ENCODE measurements around the gene MLLT10. TPM values are rescaled to one million over a fixed set of nuclear protein-coding genes. Genes with fewer than 3 reads are reported as not detected.
A peak's percentile ranks its signal among the peaks of the same experiment; 100 is the strongest.

The MLLT10 gene
- total and polyA plus RNA-seq, 12 donors, result 15.8 to 49.1 (median 29.8) TPM

GRCh38 chr10:21529032-21529910 lies 4.8 kb upstream of the MLLT10 start:
- WGBS, 4 donors, result 68 to 77% (median 73%) methylated on average over 9 of the region's 9 CpGs
- Histone ChIP-seq H3K9me3 (replicated peaks in 1 of 3) (no peaks in the 10 kb centered on the region), H3K36me3 (replicated peaks in 1 of 2) (no peaks in the 10 kb centered on the region), H3K4me1 (replicated peaks in 1 of 2) (peaks cover 9 to 34% of the 10 kb centered on the region in 2 donors), H3K4me3 (peak overlapping the region in 1 of 4 donors; percentile 70), H3K27ac (peak overlapping the region; percentile 60 to 99 (median 98)), H3K27me3 (no peaks in the 10 kb centered on the region)
- DNase-seq, result peak in 1 of 7 donors; percentile 41
- intact Hi-C loops (cut with DNase I), result no loop called here
- TF ChIP-seq CTCF (IDR thresholded peaks at IDR 0.05) (no peak), POLR2A (IDR thresholded peaks at IDR 0.05) (no peak)

GRCh38 chr10:21530168-21530567 lies 3.9 kb upstream of the MLLT10 start:
- TF ChIP-seq POLR2A (IDR thresholded peaks at IDR 0.05) (no peak), CTCF (IDR thresholded peaks at IDR 0.05) (no peak)
- WGBS, 4 donors, result 97 to 99% (median 98%) methylated on average over 1 of the region's 1 CpG
- Histone ChIP-seq H3K4me3 (no peak overlapping the region), H3K27me3 (no peaks in the 10 kb centered on the region), H3K27ac (peak overlapping the region in 1 of 5 donors; percentile 98), H3K36me3 (replicated peaks in 1 of 2) (no peaks in the 10 kb centered on the region), H3K4me1 (replicated peaks in 1 of 2) (peaks cover 9 to 34% of the 10 kb centered on the region in 2 donors), H3K9me3 (replicated peaks in 1 of 3) (no peaks in the 10 kb centered on the region)
- intact Hi-C loops (cut with DNase I), result loop anchor here in 1 of 2 donors (10.0 kb wide), 1 partner anchor 195 kb away; no protein-coding TSS in a partner anchor
- DNase-seq, result no peak

- Histone ChIP-seq H3K4me3 (no peak overlapping the region), H3K27ac (peak overlapping the region in 1 of 5 donors; percentile 96), H3K36me3 (replicated peaks in 1 of 2) (no peaks in the 10 kb centered on the region), H3K4me1 (replicated peaks in 1 of 2) (peaks cover 9 to 38% of the 10 kb centered on the region in 2 donors), H3K27me3 (no peaks in the 10 kb centered on the region), H3K9me3 (replicated peaks in 1 of 3) (no peaks in the 10 kb centered on the region)
- intact Hi-C loops (cut with DNase I), result loop anchor here in 1 of 2 donors (10.0 kb wide), 1 partner anchor 194 kb away; no protein-coding TSS in a partner anchor
- 0 to 94% (median 46%) methylated on average over 1 of the region's 1 CpG for WGBS, 4 donors
- TF ChIP-seq CTCF (IDR thresholded peaks at IDR 0.05) (no peak), POLR2A (IDR thresholded peaks at IDR 0.05) (no peak)
- DNase-seq, result no peak
These were observed 3.4 kb upstream of the MLLT10 start for GRCh38 chr10:21530641-21531040.

- peak overlapping the region in 1 of 5 donors; percentile 96 for H3K27ac ChIP-seq
- intact Hi-C loops (cut with DNase I), result loop anchor here in 1 of 2 donors (10.0 kb wide), 1 partner anchor 194 kb away; no protein-coding TSS in a partner anchor
- H3K4me3 ChIP-seq, result no peak overlapping the region
- no peaks in the 10 kb centered on the region for H3K9me3 ChIP-seq (replicated peaks in 1 of 3)
- TF ChIP-seq CTCF (IDR thresholded peaks at IDR 0.05) (no peak), POLR2A (IDR thresholded peaks at IDR 0.05) (no peak)
- H3K36me3 ChIP-seq (replicated peaks in 1 of 2), result no peaks in the 10 kb centered on the region
- 76 to 88% (median 83%) methylated on average over 1 of the region's 1 CpG for WGBS, 4 donors
- DNase-seq, result no peak
- H3K27me3 ChIP-seq, result no peaks in the 10 kb centered on the region
- H3K4me1 ChIP-seq (replicated peaks in 1 of 2), result peaks cover 9 to 43% of the 10 kb centered on the region in 2 donors
These were observed 2.9 kb upstream of the MLLT10 start for GRCh38 chr10:21531164-21531563.

All from adrenal gland (tissue), 12 donors.